A549 (cell line): ENCODE data around the gene NINJ1. TPM values are rescaled to one million over a fixed set of nuclear protein-coding genes. Genes with fewer than 3 reads are reported as not detected.

ENCODE experiments used
- ATAC-seq, 2 experiments: fragments of 200-7000 bp in 1 of 2; fragments of >200 bp in 1 of 2; cut with Nextera tagmentation in 1 of 2; cut with Tn5 transposase in 1 of 2; 3 replicates each; pipeline versions ENCODE4 v1.8.0 to v1.9.1; 2018 to 2020; ENCODE audit warnings: mild to moderate bottlenecking in 1 of 2, moderate library complexity in 1 of 2
- CTCF ChIA-PET: fragments of 300-600 bp; sonication (Branson Sonifier 250); formaldehyde crosslinking; extraction: SDS; loops from one replicate; lab custom pipeline; 2021; ENCODE audit warnings: antibody characterized with exemption, inconsistent platforms; lab: Yijun Ruan, JAX
- POLR2A ChIA-PET: fragments of 350-600 bp; formaldehyde crosslinking; extraction: SDS; loops from one replicate; lab custom pipeline; 2021; ENCODE audit warnings: antibody characterized with exemption, inconsistent platforms; lab: Yijun Ruan, JAX
- DNase-seq, 2 experiments: peaks; one replicate each; pipeline versions ENCODE4 v3.0.0 to v3.0.0-alpha.2; 2011 to 2016; ENCODE audit warnings: low read depth in 1 of 2, low spot score in 1 of 2
- FAIRE-seq: peaks from 2 replicates; lab custom pipeline; 2011; peaks lifted over from hg19 to GRCh38; lab: Jason Lieb, UNC
- H3K27ac ChIP-seq, 2 experiments: fragments of >200 bp; sonication (Bioruptor Twin); formaldehyde crosslinking; 3 replicates each; pipeline ENCODE4 v1.5.1; 2016 to 2017
- H3K4me1 ChIP-seq: fragments of >200 bp; sonication (Bioruptor Twin); formaldehyde crosslinking; 3 replicates; pipeline ENCODE4 v1.6.1; 2016
- H3K4me2 ChIP-seq: fragments of >200 bp; sonication (Bioruptor Twin); formaldehyde crosslinking; 3 replicates; pipeline ENCODE4 v1.6.1; 2016
- H3K4me3 ChIP-seq: fragments of >200 bp; sonication (Bioruptor Twin); formaldehyde crosslinking; 3 replicates; pipeline ENCODE4 v1.5.1; 2016
- H3K9me3 ChIP-seq: fragments of >200 bp; sonication (Bioruptor Twin); formaldehyde crosslinking; 3 replicates; pipeline ENCODE4 v1.6.1; 2016
- CBX2 ChIP-seq: fragments of 200-600 bp; sonication (generic); IDR thresholded peaks from 2 replicates; pipeline ENCODE4 v1.6.1; 2016; ENCODE audit warnings: low read depth, mild to moderate bottlenecking, borderline replicate concordance
- CBX8 ChIP-seq: fragments of 200-600 bp; sonication (generic); IDR thresholded peaks from 2 replicates; pipeline ENCODE4 v1.6.1; 2016
- CHD4 ChIP-seq: fragments of 200-600 bp; sonication (generic); IDR thresholded peaks from 2 replicates; pipeline ENCODE4 v1.6.1; 2016; ENCODE audit warnings: antibody characterized with exemption, mild to moderate bottlenecking, borderline replicate concordance
- CTCF ChIP-seq: fragments of >200 bp; sonication (Bioruptor Twin); formaldehyde crosslinking; IDR thresholded peaks from 3 replicates; pipeline ENCODE4 v1.5.1; 2016
- EP300 ChIP-seq, 2 experiments: fragments of >200 bp; sonication (Bioruptor Twin); formaldehyde crosslinking; IDR thresholded peaks; 2 replicates in 1 of 2; 3 replicates in 1 of 2; pipeline ENCODE4 v1.6.1; 2016 to 2017
- ESRRA ChIP-seq: fragments of 150-350 bp; IDR thresholded peaks from 2 replicates; pipeline ENCODE4 v1.6.1; 2014; ENCODE audit warnings: mild to moderate bottlenecking, low read length, borderline replicate concordance
- GATA3 ChIP-seq: IDR thresholded peaks from 2 replicates; pipeline ENCODE4 v1.6.1; 2012; ENCODE audit warnings: borderline replicate concordance
- HDAC2 ChIP-seq: fragments of 200-600 bp; sonication (generic); IDR thresholded peaks from 2 replicates; pipeline ENCODE4 v1.6.1; 2016
- HEYL ChIP-seq: fragments of 250-450 bp; sonication (Bioruptor Pico); IDR thresholded peaks from 2 replicates; pipeline ENCODE4 v1.8.0; 2021; ENCODE audit warnings: mild to moderate bottlenecking, moderate library complexity
- HOXA7 ChIP-seq: fragments of 250-450 bp; sonication (Bioruptor Pico); IDR thresholded peaks from 2 replicates; pipeline ENCODE4 v1.5.0; 2020; ENCODE audit warnings: mild to moderate bottlenecking, moderate library complexity
- HOXB13 ChIP-seq: fragments of 250-450 bp; sonication (Bioruptor Pico); IDR thresholded peaks from 2 replicates; pipeline ENCODE4 v1.5.0; 2020; ENCODE audit warnings: low read depth, mild to moderate bottlenecking, moderate library complexity
- JUN ChIP-seq, 2 experiments: fragments of >200 bp; sonication (Bioruptor Twin); formaldehyde crosslinking; IDR thresholded peaks; 2 replicates in 1 of 2; 3 replicates in 1 of 2; pipeline ENCODE4 v1.6.1; 2016 to 2017
- KDM1A ChIP-seq: fragments of 200-600 bp; sonication (generic); IDR thresholded peaks from 2 replicates; pipeline ENCODE4 v1.6.1; 2016; ENCODE audit warnings: low read depth, mild to moderate bottlenecking
- KDM5A ChIP-seq: fragments of 200-600 bp; sonication (generic); IDR thresholded peaks from 2 replicates; pipeline ENCODE4 v1.6.1; 2016; ENCODE audit warnings: antibody characterized with exemption, mild to moderate bottlenecking
- MAFK ChIP-seq: fragments of 450-650 bp; IDR thresholded peaks from 2 replicates; pipeline ENCODE4 v1.6.1; 2014; ENCODE audit not compliant: partially characterized antibody
- MYC ChIP-seq: IDR thresholded peaks from 2 replicates; pipeline ENCODE4 v1.6.1; 2012; ENCODE audit warnings: mild to moderate bottlenecking, inconsistent platforms, low read length, improper control_type of control experiment, borderline replicate concordance
- NPAS2 ChIP-seq: fragments of 250-450 bp; sonication (Bioruptor Pico); IDR thresholded peaks from 2 replicates; pipeline ENCODE4 v1.8.0; 2022; ENCODE audit warnings: mild to moderate bottlenecking, moderate library complexity, borderline replicate concordance
- POLR2A ChIP-seq: IDR thresholded peaks from 2 replicates; pipeline ENCODE4 v1.6.1; 2012; ENCODE audit warnings: mild to moderate bottlenecking, low read length
- RAD21 ChIP-seq, 2 experiments: fragments of >200 bp in 1 of 2; sonication (Bioruptor Twin) in 1 of 2; formaldehyde crosslinking in 1 of 2; IDR thresholded peaks in 1 of 2; conservative IDR thresholded peaks in 1 of 2; 2 replicates in 1 of 2; 3 replicates in 1 of 2; pipeline ENCODE4 v1.6.1; 2012 to 2018; ENCODE audit warnings: inconsistent platforms in 1 of 2
- RARB ChIP-seq: fragments of 250-450 bp; sonication (Bioruptor Pico); IDR thresholded peaks from 2 replicates; pipeline ENCODE4 v1.8.0; 2021; ENCODE audit warnings: mild to moderate bottlenecking, moderate library complexity
- RCOR1 ChIP-seq: fragments of 150-350 bp; IDR thresholded peaks from 2 replicates; pipeline ENCODE4 v1.6.1; 2014; ENCODE audit warnings: antibody characterized with exemption, low read length, low read depth
- RFX5 ChIP-seq: fragments of 450-650 bp; IDR thresholded peaks from 2 replicates; pipeline ENCODE4 v1.7.1; 2014; ENCODE audit warnings: antibody characterized with exemption, mild to moderate bottlenecking, moderate library complexity
- TFCP2L1 ChIP-seq: fragments of 250-450 bp; sonication (Bioruptor Pico); IDR thresholded peaks from 2 replicates; pipeline ENCODE4 v1.5.0; 2021; ENCODE audit warnings: mild to moderate bottlenecking
- TP53 ChIP-seq: fragments of 250-450 bp; sonication (Bioruptor Pico); IDR thresholded peaks from 2 replicates; pipeline ENCODE4 v1.5.0; 2021; ENCODE audit warnings: mild to moderate bottlenecking, moderate library complexity
- USF2 ChIP-seq: fragments of 450-650 bp; IDR thresholded peaks from 2 replicates; pipeline ENCODE4 v1.6.1; 2014; ENCODE audit warnings: antibody characterized with exemption
- ZC3H11A ChIP-seq: fragments of 450-650 bp; IDR thresholded peaks from 2 replicates; pipeline ENCODE4 v1.6.1; 2014; ENCODE audit warnings: antibody characterized with exemption, mild to moderate bottlenecking
- ZFP36 ChIP-seq: fragments of 450-650 bp; IDR thresholded peaks from 2 replicates; pipeline ENCODE4 v1.6.1; 2014; ENCODE audit warnings: borderline replicate concordance; ENCODE audit not compliant: partially characterized antibody
- WGBS: methylation state at CpG from one replicate; pipeline ENCODE4 v1.1.6; 2017; ENCODE audit errors: missing lambda C conversion rate; 5-methylcytosine and 5-hydroxymethylcytosine counted together
- polyA plus RNA-seq, 4 experiments: library from polyadenylated mRNA; depleted of rRNA in 3 of 4; stranded (reverse); fragments of >200 nt; fragmentation: RNase III in 1 of 4; extraction: RNeasy Plus Mini Kit Qiagen cat#74134 plus additional on column Dnase treatment in 1 of 4; gene quantifications; 2 replicates in 3 of 4; 3 replicates in 1 of 4; pipeline ENCODE4 v1.2.3, GENCODE V29; 2011 to 2017
- TF ChIP-seq, protein P1 (sequence below): fragments of 200-600 bp; sonication (generic); IDR thresholded peaks from 2 replicates; pipeline ENCODE4 v1.6.1; 2016; ENCODE audit warnings: antibody characterized with exemption, mild to moderate bottlenecking, moderate library complexity

The NINJ1 gene
- polyA plus RNA-seq, 2 of the 4 experiments (the other 2 are of a cell fraction): 27.0 to 60.4 TPM

DNA sequence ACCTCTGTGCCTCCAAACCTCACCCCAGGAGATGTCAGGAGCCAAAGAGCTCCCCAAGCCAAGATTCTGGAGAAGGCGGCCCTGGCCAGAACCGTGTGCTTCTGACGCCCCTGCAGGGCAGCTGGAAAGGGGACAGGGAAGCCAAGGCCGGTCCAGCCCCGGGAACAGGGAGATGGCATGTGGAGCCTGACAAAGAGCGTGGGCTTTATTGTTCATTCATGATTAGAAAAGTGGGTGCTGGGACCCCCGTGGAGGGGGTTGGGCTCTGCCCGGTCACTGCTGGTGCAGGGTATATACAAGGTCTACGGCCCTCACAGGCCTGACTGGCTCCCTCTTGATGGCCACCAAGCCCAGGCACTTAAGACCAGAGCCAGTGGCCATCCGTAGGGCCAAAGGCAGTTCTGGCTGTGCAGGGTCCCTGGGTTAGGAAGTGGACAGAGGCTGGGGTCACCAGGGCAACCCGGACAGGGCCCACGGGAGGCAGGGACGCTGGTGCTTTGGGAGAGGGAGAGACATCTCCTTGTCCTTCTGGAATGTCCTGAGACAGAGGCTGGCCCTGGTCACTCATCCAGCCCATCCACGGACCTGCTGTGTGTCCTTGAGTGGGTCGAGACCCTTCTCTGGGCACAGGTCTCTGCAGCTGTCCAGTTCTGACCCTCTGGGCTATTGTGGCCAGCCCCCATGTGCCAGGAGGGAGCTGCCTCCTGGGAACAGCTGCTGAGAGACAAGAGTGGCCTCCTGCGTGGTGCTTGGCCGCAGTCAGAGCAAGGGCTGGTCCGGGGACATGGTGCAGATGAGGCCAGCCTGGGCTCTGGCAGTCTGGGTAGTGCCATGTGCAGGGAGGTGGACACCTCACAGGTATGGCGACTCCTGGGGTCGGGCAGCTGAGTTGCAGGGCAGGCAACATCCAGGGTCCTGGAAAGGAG, 12.5 kb downstream of the NINJ1 start:
- H3K4me3 ChIP-seq: no peak overlapping the region
- H3K9me3 ChIP-seq: no peaks in the 10 kb centered on the region
- peaks cover 17% of the 10 kb centered on the region for H3K4me1 ChIP-seq
- POLR2A ChIA-PET: no interaction called here
- no peak for ATAC-seq
- 93% methylated on average over 20 of the region's 20 CpGs for WGBS
- H3K4me2 ChIP-seq: no peak overlapping the region
- no peak for TF ChIP-seq CBX8
- no peak for TF ChIP-seq CBX2
- no peak for TF ChIP-seq POLR2A
- TF ChIP-seq RAD21 (conservative IDR thresholded peaks at IDR 0.05 in 1 of 2, IDR thresholded peaks at IDR 0.05 in 1 of 2): no peak
- TF ChIP-seq ESRRA: no peak
- no peak for TF ChIP-seq TP53 (CRISPR knock-in tag)
- TF ChIP-seq JUN (IDR thresholded peaks at IDR 0.05): no peak
- no peak for TF ChIP-seq EP300 (IDR thresholded peaks at IDR 0.05)
- no peak for TF ChIP-seq NPAS2 (CRISPR knock-in tag)
- no peak for TF ChIP-seq MYC
- no peak for TF ChIP-seq MAFK
- no peak for TF ChIP-seq ZFP36
- TF ChIP-seq KDM5A: no peak
- no peak for DNase-seq
- H3K27ac ChIP-seq: peak overlapping the region in 1 of 2 experiments; percentile 95; a peak in 3 of 6 replicates
- FAIRE-seq: no peak
- CTCF ChIA-PET: interaction anchor here (4.5 to 8.0 kb wide), 3 partner anchors 9 to 14 kb away, joined by 31 to 109 read pairs (median 42); partner anchors contain the start of gene NINJ1

DNA sequence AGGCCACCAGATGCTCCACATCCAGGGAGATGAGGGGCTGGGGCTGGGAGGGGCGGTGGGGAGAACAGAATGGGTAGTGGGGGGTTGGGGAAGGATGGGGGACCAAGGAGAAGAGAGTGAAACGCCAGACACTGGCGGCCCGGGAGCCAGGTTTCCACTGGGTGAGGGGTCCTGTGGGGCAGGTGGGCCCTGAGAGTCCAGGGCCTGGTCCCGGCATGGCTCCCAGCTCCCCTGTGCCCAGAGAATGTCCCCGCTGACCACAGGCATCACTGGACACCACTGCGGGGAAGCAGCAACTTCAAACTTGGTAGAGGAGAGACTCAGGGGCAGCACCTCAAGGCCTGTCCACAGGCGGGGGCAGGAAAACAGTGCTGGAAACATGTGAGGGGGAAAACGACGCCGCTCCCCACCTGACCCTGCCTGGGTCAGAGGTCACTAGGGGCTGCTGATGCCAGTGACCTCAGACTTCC, 13.2 kb downstream of the NINJ1 start:
- Histone ChIP-seq H3K4me2 (no peak overlapping the region; the same call in 2 of the 3 replicates), H3K9me3 (no peaks in the 10 kb centered on the region), H3K4me3 (no peak overlapping the region), H3K27ac (peak overlapping the region; percentile 76 to 95; a peak in 5 of 6 replicates), H3K4me1 (peaks cover 23% of the 10 kb centered on the region)
- TF ChIP-seq, protein P1, sequence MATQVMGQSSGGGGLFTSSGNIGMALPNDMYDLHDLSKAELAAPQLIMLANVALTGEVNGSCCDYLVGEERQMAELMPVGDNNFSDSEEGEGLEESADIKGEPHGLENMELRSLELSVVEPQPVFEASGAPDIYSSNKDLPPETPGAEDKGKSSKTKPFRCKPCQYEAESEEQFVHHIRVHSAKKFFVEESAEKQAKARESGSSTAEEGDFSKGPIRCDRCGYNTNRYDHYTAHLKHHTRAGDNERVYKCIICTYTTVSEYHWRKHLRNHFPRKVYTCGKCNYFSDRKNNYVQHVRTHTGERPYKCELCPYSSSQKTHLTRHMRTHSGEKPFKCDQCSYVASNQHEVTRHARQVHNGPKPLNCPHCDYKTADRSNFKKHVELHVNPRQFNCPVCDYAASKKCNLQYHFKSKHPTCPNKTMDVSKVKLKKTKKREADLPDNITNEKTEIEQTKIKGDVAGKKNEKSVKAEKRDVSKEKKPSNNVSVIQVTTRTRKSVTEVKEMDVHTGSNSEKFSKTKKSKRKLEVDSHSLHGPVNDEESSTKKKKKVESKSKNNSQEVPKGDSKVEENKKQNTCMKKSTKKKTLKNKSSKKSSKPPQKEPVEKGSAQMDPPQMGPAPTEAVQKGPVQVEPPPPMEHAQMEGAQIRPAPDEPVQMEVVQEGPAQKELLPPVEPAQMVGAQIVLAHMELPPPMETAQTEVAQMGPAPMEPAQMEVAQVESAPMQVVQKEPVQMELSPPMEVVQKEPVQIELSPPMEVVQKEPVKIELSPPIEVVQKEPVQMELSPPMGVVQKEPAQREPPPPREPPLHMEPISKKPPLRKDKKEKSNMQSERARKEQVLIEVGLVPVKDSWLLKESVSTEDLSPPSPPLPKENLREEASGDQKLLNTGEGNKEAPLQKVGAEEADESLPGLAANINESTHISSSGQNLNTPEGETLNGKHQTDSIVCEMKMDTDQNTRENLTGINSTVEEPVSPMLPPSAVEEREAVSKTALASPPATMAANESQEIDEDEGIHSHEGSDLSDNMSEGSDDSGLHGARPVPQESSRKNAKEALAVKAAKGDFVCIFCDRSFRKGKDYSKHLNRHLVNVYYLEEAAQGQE: no peak
- TF ChIP-seq GATA3 (no peak), RCOR1 (no peak), KDM1A (no peak), TFCP2L1 (CRISPR knock-in tag) (no peak), ZFP36 (no peak), USF2 (no peak), RARB (CRISPR knock-in tag) (no peak), HEYL (CRISPR knock-in tag) (no peak), HOXA7 (CRISPR knock-in tag) (no peak), HOXB13 (CRISPR knock-in tag) (no peak), JUN (IDR thresholded peaks at IDR 0.05) (no peak), ZC3H11A (no peak), CTCF (no peak), RFX5 (no peak), HDAC2 (no peak), CHD4 (no peak)
- ChIA-PET POLR2A (interaction anchor here (1.0 to 1.7 kb wide), 3 partner anchors 9 to 17 kb away, joined by 4 to 35 read pairs (median 5); partner anchors contain the start of gene NINJ1), CTCF (interaction anchor here (1.1 to 8.0 kb wide), 8 partner anchors 10 to 445 kb away, joined by 3 to 109 read pairs (median 8); partner anchors contain the start of gene NINJ1)
- FAIRE-seq (no peak), DNase-seq (no peak), ATAC-seq (no peak)
- WGBS: 91% methylated on average over 10 of the region's 11 CpGs
